KBM-7 (cell line): ENCODE results near the gene VPS13D.

Experiments used
- DNase-seq: peaks from one replicate; pipeline ENCODE4 v3.0.0-alpha.2; 2015
- in situ Hi-C: fragments of 300-500 bp; cut with MboI; formaldehyde crosslinking; loops from 2 replicates; pipeline ENCODE4 v1.14.3; 2020; ENCODE audit warnings: low sequenced_read_pairs, low pct_unique_long_range_greater_than_20kb, mixed read lengths

VPS13D gene

GRCh38 chr1:12342401-12343003, 112.7 kb downstream of the VPS13D start:
- no peak for DNase-seq
- in situ Hi-C loops, result no loop called here

DNA sequence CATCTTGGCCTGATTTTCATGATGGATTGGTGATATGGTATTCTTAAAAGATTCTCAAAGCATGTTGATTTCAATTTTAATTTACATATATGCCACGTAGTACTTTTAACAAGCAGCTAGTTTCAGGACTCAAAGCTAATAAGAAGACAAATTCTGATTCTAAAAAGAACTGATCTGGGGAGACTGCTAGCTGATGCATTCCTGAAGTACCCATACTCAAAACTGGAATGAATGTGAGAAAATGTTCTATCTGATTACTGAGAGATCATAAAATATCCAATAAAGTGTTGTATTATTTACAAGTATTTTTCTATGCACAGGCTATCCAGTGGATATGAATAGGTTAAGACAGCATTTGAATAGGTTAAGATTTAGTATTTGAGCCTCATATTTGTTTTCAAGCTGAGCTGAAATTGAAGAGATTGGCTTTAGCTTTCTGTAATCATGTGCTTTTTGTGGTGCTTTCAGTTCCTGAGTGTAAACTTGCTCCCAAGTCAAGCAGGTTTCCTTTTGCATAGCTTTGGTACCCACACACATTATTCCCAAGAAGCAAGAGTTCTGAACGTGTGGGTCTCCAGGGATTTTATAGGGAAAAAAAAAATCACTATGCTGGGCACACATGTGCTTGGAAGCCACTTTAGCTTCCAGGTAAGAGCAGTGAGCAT, 114.1 kb downstream of the VPS13D start:
- in situ Hi-C loops, result no loop called here
- no peak for DNase-seq

- DNase-seq, result peak; percentile 91
- in situ Hi-C loops, result no loop called here
Observed at GRCh38 chr1:12344596-12345349, 114.9 kb downstream of the VPS13D start.

DNA sequence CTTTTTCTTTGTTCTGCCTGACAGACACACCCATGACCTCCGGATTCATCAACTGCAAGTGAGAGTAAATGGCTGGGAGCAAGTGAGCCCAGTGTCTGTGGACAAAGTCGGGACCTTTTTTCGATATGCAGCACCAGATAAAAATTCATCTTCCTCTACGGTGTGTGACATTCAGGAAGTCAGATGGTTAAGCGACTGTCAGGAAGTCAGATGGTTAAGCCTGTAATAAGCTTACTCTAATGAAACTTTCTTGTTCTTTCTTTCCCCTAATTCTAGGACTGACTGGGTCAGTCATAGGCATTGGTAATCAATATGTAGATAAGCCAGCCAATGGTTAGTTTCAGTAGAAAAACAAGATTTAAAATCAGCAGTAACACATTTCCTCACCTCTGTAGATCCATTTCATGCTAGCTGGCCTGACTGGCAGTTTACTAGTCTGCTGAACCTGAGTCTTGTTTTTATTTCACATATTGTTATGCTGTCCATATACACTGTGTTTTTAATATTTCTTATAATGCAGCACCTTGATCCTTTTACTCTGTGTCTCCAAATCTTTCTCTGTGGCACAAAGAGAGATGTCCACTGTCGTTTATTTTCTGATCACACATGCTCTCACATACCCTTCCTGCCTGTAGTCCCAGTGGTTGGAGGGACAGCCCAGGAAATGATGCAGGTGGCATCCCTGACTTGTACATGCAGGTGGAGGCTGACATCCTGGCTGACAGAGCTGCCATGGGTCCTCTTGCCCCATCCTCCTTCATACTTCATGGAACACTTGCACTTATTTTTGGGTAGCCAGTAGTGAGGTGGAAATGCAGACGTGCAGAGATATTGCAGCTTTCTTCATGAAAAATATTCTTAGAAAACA, 115.8 kb downstream of the VPS13D start:
- peak; percentile 44 for DNase-seq
- in situ Hi-C loops, result no loop called here

DNA sequence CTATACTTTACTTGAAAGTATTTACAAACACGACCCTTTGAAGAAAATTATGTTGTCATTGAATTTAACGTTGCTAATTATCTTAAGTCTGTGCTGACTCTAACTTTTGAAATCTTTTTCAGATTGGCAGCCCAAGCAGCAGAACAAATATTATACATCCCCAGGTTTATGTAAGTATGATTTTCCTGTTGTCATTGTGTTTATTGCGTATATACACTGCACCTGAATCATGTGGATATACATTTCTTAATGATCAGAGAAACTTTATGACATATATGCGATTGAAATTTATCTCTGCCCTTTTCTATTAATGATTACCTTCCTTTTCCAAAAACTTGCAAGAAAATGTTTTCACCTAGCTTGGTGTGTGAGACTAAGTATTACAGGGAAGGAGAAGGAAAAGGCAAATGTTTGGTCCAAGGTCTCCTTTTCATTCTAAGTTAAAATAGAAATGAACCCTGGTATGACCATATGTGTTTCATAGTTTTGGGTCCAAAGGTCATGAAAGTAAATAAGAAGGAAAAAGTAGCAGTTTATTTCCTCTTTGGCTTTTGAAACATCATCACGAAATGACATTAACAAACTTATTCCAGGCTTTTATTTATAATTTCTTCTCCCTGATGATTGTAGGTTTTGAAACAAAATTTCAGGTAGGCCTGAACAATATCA, 116.8 kb downstream of the VPS13D start:
- no peak for DNase-seq
- in situ Hi-C loops, result no loop called here

- DNase-seq, result no peak
- in situ Hi-C loops, result no loop called here
Observed at GRCh38 chr1:12348113-12348512, 118.3 kb downstream of the VPS13D start.

DNA sequence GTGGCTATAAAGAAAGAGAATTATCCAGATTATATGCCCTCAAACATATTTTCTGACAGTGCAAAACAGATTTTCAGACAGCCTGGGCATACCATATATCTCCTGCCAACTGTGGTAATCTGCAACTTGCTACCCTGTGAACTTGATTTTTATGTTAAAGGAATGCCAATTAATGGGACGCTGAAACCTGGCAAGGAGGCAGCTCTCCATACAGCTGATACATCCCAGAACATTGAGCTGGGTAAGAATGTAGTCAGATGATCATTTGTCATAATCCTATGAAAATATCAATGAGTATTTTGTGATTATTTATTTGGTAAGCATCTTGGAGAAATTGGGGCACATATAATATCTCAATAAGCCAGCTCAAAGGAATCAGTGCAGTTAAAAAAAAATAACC, 124.2 kb downstream of the VPS13D start:
- DNase-seq, result no peak
- in situ Hi-C loops, result no loop called here

DNA sequence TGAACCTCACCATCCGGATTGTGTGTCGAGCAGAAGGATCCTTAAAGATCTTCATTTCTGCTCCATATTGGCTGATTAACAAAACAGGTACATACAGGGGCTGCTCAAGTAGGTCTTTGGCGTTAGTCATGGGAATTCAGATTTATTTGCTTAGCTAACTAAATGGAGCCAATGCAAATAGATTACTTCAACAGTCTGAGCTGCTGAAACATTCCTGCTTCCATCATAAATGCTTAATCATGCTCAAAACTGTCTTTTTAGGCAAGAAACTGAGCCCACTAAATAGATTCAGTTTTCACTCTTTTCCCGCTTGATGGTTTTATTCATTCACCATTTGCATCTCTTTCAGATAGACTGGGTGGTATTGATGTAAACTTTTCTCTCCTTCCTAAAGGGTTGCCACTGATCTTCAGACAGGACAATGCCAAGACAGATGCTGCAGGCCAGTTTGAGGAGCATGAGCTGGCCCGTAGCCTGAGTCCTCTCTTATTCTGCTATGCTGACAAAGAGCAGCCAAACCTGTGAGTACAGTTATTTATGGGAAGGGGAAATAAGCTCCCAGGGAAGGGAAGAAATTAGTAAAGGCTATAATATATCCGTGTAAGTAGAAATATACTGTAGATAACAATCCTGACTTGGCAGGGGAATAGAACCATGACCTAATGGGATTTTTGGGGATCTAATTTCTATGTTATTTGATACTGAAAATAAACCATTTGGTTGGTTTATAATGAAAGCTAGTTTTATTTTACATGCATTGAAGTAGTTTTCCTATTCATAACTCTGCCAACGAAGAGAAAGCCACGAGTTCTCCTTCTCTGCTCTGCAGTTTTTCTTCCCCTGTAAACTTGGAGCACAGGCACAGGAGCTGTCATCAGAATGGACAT, 126.4 kb downstream of the VPS13D start:
- in situ Hi-C loops, result no loop called here
- DNase-seq, result no peak

DNA sequence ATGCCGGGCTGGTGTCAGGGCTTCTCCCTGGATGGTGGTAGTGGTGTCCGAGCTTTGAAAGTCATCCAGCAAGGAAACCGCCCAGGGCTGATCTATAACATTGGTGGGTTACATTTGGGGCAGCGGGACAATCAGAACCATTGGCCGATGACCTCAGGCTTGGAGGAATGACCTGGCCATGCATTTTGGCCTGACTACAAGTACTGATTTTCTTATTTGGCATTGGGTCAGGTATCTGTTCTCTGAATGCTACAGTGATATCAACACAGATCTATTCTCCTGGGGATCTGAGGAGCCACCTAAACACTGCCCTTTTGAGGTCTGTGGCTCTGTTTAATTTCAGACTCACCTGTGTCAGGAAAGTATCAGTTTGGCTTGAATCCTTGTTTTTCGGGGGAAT, 128.7 kb downstream of the VPS13D start:
- DNase-seq, result no peak
- in situ Hi-C loops, result no loop called here

DNA sequence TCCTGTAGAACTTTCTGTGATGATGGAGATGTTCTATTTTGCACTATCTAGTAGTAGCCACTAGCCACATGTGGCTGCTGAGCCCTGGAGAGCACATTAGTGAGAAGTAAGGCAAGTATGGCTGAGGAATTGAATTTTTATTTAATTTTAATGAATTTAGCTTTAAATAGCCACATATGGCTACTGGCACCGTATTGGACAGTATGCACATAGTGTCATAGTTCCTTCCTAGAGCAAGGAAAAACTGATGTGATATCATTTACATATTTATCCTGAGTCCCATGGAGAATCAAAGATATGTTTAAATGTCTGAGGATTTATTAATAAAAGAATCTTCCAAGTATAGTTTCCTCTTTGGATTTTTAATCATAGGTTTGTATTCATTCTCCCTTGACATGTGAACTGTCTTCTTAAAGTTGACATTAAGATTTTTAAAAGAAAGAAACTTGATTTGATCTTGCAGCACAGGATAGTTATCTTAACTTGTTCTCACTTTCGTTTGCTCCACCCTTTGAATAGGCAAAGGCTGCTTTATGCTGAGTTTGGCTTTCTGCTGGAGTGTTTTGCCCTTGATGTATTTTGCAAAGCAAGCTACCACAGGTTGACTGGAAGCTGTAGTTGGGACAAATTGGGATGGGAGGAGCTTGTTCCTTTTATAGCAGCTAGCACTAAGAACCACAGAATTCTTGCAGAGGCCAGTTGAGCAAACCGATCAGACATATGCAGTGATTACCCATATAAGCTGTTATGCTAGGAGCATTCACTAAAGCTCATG, 129.7 kb downstream of the VPS13D start:
- in situ Hi-C loops, result no loop called here
- no peak for DNase-seq

DNA sequence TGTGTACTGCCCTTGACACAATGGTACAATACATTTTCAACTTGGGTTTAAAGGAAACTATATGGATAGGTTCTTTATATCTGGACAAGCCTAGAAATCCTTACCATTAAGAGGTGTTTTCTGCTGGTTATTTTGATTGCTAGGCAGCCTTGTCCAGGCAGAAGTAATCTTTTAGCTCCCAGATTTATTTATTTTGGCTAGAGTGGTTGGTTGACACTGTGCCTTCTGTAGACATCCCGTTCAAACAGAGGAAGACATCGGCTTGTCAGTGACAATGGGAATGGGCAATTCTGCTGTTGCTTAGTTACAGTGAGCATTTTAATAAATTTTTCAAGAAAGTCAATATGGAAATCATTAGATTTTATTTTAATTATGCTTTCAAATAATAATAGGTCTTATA, 138.8 kb downstream of the VPS13D start:
- in situ Hi-C loops, result no loop called here
- no peak for DNase-seq

DNA sequence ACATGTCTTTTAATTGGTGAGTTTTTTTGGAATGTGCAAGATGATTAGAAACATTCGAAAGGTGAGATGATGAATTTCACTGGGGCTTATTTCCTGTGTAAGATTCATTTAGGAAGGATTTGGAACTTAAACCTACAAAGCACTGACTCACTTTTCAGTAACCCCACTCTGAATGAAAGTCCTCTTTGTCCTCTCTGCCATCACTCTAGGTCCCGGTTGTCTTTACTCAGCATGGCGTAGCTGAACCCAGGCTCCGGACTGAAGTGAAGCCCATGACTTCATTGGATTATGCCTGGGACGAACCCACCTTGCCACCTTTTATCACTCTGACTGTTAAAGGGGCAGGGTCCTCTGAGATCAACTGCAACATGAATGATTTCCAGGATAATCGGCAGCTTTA, 139.4 kb downstream of the VPS13D start:
- no peak for DNase-seq
- in situ Hi-C loops, result no loop called here

DNA sequence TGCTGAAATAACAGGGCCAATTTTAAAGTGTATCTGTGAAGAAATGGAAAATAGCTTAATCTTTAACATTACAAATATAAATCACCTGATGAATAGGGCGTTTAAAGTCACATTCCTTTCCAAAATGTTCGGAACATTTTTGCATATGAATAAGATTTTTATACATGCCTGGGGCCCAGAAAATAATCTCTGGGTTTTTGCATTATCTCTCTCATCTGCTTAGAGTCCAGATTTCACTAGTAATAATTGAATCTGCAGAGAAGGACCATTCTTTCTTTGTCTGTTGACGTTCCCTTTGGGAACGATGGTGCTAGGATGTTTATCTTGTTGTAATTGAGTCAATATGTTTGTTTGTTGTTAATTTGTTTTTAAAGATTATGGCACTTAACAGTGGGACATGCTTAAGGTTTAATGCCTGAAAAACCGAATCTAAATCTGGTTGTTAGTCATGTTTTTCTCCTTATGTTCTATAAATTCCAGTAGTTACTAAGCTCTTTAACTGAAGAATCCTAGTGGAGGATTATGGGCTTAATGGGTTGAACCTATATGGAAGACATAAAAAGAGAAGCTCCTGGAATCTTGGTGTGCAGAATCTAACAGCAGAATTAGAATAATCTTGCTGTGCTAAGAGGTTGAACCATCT, 140.6 kb downstream of the VPS13D start:
- no peak for DNase-seq
- in situ Hi-C loops, result no loop called here

DNA sequence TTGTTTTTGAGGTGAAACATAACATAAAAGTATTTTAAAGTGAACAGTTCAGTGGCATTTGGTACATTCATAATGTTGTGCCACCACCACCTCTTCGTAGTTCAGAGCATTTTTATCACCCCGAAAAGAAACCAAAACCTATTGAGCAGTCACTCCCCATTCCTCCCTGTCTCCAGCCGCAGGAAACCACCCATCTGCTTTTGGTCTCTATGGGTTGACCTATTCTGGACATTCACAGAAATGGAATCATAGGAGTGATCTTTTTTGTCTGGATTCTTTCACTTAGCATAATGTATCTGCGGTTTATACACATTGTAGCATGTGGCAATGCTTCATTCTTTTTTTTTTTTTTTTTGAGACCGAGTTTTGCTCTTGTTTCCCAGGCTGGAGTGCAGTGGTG, 141.2 kb downstream of the VPS13D start:
- in situ Hi-C loops, result no loop called here
- DNase-seq, result no peak

DNA sequence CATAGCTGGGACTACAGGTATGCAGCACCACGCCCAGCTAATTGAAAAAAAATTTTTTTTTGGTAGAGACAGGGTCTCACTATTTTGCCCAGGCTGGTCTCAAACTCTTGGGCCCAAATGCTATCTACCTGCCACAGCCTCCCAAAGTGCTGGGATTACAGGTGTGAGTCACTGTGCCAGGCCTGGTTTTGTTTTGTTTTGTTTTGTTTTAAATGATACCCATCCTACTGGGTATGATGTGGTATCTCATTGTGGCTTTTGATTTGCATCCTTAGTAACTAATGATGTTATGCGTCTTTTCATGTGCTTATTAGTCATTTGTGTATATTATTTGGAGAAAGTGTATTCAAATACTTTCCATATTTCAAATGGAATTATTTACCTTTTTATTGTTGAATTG, 142.3 kb downstream of the VPS13D start:
- DNase-seq, result no peak
- in situ Hi-C loops, result no loop called here

DNA sequence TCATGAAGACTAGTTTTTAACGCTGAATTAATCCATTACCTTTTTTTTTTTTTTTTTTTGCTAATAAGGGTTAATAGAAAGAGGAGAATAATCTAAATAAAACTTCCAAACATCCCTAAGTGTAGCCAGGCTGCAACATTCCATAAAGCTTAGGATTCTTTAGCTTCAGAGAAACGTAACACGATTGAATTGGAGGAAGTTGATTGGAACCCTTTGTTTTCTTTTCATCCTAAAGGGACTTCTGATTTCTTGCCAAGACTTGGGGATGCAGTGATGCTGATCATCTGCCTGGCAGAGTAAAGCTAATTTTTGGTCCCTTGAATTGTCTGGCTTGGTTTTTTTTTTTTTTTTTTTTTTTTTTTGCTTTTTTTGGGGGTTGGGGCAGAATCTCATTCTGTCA, 142.9 kb downstream of the VPS13D start:
- in situ Hi-C loops, result no loop called here

GRCh38 chr1:12375133-12375829, 145.5 kb downstream of the VPS13D start:
- no peak for DNase-seq
- in situ Hi-C loops, result no loop called here

More for the DNA sequence above, 142.9 kb downstream of the VPS13D start:
- no peak for DNase-seq
